Hepatocyte (in vitro differentiated cells): ENCODE measurements around the gene MON1A.

Experiments
- CTCF ChIP-seq: fragments of 200-600 bp; sonication (generic); IDR thresholded peaks from 2 replicates; pipeline ENCODE4 v1.5.1; 2016; ENCODE audit warnings: antibody characterized with exemption, mild to moderate bottlenecking; ENCODE audit not compliant: poor library complexity
- EZH2 ChIP-seq: fragments of 200-600 bp; sonication (generic); IDR thresholded peaks from 2 replicates; pipeline ENCODE4 v1.6.1; 2016; ENCODE audit warnings: antibody characterized with exemption, mild to moderate bottlenecking, borderline replicate concordance
- EZH2phosphoT487 ChIP-seq: fragments of 200-600 bp; sonication (generic); IDR thresholded peaks from one replicate; pipeline ENCODE4 v1.6.1; 2018; ENCODE audit warnings: antibody characterized with exemption, mild to moderate bottlenecking, low read depth, moderate library complexity; ENCODE audit not compliant: unreplicated experiment, severe bottlenecking

DNA sequence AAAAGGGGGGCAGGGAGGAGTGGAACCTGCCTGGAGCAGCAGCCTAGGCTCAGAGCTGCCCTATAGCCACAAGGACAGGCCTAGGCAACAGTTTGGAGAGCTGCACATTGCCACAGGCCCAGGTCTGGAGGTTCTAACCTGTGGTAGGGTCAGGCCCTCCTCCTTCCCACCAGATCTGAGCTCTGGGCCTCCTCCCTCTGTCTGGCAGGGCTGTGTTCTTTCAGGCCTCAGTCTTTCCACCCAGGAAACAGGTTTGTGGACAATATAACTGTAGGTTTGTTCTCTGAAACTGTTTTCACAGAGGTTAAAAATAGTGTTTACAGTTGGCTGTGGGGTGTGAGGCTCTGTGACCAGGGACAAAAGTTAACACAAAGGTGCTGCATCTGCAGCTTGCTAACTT lies 50.9 kb downstream of the MON1A start:
- TF ChIP-seq CTCF (no peak), EZH2 (no peak), EZH2phosphoT487 (no peak)
